NCI-H526 (cell line): ENCODE results near the gene ATP8A1.
"Not testable (repeated sequence)": the region's sequence is repeated elsewhere in the genome, so short reads cannot be mapped to it uniquely, and the experiment has no call there.

ENCODE experiments used
- DNase-seq, 2 experiments: peaks; one replicate each; lab custom pipeline; 2025; lab: John Stamatoyannopoulos, UW

Gene ATP8A1

DNA sequence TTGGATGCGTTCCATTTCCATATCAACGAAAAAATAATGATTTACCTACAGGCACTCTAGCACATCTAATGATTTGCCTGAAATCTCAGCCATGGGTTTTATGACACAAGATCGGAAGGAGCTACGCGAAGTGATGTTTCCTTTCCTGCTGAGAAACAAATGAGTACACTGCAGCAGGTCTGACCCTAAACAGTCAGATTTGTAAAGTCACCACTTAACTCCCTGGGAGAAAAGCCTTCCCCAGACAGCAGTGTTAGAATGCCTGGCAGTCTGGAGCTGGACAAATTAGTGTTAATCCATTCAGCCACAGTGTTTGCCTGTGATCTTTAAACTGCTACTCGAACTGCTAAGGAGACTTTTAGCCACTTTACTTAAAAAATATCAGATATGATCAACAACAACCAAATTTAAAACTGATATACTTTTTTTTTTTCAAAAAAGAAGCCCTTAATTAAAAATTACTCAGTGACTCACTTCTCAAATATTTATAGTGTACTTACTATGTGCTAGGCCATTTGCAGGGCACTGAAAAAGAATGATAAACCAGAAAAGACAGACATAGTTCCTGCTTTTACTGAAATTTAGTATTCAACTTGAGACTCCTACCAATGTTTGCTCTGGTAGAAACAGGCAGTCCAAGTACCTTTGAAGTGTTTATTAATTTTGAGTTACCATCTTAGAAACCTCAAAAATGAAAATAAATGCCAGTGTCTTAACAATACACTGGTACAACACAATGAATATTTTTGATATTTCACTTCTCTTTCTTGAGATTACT is 155.1 kb downstream of the ATP8A1 start:
- no peak for DNase-seq

DNA sequence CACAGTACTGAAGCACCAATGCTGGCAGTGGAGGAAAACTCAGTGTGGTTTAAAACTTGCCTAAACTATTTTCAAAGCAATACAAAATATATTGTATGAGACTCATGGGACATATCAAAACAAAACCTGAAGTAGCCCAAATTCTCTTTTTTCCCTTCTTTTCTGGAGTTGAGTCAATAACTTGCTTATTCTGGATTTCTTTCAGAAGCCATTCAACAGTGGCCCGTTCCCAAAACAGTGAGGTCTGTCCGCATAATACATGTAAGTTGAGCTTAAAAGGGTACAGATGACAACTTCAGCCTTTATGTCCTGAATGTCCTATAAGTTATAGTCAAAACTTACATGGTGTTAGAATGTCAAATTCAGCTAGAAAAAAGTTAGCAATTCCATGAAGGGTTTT is 158.9 kb downstream of the ATP8A1 start:
- no peak for DNase-seq

DNA sequence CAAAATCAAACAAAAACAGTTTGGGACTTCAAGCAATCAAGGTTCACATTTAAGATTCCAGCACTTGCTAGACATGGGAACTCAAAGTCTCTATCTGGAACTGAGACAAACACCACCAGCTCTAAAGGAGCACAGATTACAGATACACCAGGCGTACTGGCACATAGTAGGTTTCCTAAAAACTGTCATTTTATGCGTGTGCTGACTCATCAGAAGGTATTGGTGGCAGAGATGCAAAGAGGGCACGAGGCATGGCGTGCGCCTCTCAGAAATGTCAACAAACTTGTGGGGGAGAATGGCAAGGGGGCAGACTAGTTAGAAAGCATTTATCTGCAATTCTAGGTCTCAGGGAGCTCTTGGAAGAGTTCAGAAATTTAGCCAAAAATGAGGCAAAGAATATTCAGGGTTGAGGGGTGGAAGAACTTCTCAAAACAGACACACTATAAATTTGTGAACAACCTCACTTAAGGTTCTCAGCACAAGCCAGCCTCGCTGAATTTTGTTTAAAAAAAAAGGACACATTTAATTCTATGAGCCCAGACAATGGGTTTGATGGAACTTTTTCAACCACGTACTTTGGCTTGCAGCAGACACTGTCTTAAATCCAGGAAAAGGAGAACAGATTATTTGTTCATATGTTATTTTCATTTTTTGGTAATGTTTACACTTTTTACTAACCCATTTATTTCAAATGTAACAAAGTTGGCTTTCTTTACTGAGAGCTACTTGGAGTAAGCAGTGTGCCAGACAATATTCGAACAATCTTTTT is 159.6 kb downstream of the ATP8A1 start:
- no peak for DNase-seq

DNA sequence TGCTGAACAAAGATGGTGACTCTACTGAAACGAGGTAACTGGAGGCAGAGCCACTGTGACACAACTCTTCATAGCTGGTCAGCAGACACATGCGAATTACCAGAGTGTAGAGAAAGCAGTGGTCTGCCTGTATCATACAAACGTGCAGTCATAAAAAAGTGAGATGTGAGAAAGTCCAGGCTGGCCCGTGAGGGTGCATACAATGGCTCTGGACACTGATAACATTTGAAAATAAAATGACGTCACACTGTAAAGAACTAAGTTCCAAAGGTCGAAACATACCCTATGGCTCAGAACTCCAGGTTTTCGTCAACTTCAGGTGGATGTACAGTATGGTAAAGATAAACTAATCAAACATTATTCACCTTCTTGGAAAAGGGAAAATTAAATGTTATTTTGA is 163.9 kb downstream of the ATP8A1 start:
- DNase-seq = no peak

DNA sequence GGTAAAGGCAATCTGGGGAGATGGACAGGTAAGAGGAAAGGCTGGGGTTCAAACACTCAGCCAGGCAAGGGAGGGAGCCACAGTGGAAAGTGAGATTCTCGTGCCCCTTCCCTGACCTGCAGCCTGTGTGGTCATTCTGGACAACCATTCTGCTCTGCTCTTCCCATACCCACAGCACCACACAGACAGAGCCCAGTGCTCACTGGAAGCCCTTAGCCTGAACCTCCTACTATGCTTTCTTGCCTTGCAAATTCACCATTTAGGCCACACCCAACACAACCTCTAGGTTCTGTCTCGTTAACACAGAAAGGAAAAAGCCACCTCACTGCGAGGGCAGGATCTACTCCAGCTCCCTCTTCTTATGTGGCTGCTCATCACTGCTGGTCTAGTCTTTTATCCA is 166.9 kb downstream of the ATP8A1 start:
- DNase-seq = no peak

DNA sequence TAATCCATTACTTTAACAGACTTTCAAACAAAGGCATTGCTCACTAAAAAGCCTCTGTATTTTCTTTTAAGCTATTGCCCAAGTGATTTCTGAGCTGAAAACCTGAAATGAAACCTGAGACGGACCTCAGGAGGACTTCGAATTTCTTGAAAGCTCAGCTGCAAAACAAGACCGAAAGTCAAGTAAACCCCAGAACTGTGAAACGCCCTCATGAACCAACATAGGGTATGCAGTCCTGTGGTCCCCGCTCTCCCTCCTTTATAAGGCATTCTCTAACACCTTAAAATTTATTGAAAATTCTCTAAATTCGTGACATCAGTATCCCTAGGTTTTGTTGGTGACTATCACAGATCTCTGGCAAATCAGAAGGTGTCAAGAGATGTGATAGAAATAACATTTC is 167.8 kb downstream of the ATP8A1 start:
- no peak for DNase-seq

DNA sequence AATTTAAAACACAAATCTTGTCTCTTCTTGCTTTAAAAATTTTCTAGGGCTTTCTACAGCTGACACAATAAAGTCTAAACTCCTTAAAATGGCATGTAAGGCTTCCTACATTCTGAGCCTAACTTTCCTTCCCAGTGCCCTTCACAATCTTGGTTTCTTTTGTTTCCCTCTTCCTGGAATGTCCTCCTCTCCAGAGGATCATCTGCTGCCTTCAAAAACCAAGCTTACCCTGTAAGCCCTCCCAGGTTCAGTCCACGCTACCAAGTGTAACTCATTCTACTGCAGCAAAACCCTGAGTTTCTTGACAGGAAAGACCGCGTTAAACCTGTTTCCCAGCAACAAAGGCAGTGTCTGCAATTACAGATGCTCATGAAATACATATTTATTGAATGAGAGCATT is 168.4 kb downstream of the ATP8A1 start:
- DNase-seq = no peak

DNA sequence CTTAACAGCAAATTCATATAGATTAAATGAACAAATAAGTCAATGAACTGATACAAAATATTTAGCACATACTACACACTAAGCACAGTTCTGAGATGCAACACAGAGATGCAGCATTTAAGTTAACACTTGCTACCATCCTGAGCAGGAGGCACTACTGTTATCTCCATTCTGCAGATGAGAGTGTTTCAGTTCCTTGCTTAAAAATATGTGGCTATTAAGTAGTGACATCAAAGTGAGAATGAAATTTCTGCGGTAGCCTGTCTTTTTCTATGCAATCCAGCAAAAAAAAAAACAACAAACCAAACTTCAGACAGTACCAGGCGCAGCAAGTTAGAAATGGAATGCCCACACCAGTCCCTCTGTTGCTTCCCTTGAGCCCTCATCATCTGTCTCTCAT is 168.8 kb downstream of the ATP8A1 start:
- DNase-seq = no peak

DNA sequence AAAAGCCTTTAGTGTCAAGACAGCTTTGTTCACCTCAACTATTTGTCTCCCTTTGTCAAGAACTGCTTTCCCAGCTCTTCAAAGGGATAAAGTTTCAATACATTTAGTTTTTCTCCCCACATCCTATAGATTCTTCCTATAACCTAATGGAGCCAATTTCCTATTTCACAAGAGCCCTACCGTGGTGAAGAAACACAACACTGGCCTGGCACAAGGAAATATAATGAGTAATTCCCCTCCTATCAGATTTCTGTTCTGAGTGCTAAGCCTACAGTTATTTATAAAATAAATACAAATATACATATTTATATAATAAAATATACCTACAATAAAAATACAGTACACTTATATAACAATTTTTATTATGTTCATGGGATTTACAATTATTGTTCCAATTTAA is 169.7 kb downstream of the ATP8A1 start:
- no peak for DNase-seq

DNA sequence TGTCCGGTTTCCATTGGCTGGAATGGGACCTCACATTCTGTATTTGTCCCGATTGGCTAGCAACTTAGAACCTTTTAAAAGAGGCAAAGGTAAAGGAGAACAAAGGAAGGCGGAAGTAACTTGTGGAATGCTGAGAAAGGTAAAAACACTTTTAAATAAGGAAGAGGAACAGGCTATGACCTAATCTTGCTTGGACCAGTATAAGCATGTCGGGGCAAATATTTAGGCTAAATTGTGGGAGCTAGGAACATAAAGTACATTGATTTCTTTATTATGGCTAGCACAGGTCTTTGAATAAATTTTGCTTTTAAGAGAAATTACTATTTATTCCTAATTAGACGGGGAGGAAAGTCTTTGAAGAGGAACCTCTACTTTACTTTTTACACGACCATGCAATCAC is 170.7 kb downstream of the ATP8A1 start:
- DNase-seq = not testable (repeated sequence)

DNA sequence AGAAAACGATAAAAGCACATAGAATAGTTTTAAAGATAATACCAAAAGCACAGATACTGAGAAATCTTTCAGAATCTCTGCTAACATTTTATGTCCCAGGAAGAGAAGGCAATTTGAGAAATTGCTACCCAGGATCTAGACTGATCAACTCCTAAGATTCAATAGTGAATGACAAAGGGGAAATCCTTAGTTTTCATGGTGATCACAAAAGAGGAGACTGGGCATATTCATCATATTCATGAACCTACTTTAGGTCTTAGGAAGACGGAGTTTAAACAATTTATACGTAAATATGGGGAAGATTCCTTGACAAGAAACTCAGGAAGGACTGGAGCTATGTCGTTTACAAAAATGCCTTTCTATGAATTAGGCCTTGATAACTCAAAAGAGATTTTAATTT is 172.3 kb downstream of the ATP8A1 start:
- DNase-seq = no peak

DNA sequence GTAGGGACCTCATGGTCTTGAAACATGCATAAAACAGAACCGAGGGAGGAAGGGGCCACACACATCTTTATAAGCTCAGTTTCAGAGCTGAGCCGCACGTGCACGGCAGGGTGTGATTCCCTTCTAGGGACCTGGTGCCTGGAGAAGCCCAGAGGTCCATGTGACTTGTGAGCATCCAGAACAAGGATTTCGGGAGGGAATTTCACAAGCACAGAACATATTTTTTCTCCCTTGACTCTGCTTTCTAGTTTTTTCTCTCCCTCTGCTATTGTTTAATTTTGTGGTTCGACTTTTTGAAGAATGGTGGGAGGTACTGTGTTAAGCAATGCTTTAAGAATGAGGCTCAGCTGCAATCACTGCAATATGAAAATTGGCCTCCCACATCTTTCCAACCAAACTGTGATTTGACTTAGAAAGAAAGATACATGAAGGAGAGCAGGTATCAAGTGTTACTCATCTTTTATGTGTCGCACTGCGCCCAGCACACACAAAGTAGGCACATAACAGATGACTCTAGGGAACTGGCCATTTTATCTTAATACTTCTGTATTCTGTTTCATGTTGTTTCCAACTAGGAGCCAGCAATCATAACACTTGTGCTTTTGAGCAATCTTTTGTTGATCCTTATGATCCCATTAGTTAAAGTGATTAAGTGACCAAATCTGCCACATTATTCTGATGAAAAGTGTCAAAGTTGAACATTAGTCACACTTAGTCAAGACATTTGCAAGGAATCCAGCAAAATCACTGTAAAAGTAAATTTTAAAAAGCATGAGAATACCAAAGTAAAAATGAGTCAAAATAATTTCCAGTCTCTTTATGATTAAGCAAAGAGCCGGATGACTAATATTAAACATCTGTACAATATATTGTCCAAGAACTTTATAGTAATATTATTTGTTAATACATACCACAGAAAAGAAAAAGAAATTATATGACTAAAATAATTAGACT is 173.2 kb downstream of the ATP8A1 start:
- no peak for DNase-seq

DNA sequence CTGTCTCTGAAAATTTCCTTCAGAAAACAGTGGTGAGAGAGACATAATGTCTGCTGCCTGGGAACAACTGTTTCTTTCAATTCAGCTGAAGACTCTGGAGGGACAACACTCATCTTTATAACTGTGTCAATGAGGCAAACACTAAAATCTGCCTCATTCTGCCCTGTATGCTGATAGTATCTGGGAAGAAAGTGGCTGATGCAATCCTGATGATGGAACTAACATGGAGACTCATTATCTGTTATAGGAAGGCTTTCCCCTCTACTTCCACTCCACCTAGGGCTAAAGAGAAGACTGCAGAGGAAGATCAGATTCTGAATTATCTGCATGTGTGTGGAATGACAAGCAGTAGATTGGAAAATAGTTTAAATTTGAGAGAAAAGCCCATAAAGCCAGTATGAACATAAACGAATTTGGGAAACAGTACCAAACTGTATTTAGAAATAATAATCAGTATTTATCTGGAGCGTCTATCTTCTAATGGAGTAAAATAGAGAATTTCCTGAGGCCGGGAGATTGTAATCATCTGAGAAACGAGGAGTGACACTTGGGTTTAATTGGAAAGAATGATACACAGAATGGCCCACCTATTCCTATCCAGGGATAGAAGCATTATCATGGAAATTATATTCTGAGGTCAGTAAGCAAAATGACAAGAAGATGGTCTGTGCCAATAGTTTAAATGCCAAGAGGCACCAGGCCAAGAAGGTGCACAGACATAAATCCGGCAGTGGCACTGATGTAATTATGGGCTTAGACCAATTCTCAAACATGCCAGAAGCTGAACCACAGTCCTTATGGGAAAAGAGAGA is 174.2 kb downstream of the ATP8A1 start:
- DNase-seq = no peak

DNA sequence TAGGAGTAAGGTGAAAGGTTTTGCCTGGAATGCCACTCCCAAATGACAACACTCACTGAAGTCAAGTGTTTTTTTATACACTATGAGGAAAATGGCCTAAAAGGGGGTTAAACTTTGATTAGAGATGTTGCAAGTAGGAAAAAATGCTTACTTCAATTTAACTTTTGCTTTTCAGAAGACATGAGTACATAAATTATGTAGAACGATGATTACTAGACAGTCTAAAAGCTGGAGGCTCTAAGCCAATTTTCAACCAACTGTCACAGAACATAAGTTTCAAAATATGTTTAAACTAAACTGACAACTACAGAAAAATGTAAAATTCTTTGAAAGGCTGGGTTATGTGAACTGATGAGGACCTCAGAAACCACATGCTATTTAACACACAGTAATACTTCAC is 176.2 kb downstream of the ATP8A1 start:
- DNase-seq = no peak

DNA sequence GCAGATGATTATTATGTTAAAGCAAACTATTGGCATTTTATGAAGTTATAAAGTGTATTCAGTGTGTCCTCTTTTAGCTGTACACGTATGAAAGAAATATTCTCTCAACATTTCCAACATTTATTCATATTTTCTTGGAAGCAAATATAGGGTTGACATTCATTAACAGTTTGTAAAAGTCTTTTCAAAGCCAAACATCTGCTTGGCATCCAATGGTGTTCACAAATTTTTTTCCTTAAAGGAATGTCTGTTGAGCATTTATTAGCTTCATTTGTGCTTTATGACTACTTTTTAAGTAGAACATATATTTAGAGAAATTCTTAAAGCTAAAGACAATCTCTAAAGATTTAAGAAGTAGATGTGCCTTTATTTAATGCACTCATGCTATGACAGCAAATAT is 176.6 kb downstream of the ATP8A1 start:
- DNase-seq = no peak

DNA sequence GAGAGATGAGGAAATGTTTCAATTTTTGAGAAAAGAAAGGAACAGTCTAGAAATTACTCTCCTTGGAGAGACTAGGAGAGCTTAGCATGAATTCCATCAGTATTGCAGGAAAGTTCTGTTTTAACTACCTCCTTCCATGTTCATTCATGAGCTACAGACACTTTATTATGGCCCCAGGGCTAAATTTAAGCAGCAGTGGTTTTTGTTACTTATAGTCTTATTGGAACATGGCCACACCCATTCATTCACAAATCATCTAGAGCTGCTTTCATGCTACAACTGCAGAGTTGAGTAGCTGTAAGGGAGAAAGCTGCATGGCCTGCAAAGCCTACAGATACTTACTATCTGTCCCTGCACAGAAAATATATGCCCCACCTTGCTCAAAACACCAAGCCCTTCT is 178.0 kb downstream of the ATP8A1 start:
- no peak for DNase-seq

DNA sequence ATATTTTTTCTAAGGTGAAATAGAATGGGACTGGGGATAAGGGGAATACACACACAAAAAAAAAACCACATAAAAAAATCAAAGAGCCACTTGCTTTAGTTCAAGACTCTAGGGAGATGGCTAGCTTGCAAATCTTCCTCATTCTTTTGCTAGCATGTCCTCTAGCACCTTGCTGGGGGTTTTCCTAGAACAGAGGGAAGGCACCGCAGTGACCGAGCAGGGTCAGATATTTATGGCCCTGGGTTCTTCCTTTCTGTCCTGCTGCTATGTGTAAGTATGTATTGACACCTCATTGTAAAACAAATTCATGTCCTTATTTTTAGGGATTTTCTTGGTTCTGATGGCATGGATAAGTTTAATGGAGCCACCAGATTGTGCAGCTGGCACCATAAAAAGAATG is 178.4 kb downstream of the ATP8A1 start:
- no peak for DNase-seq

DNA sequence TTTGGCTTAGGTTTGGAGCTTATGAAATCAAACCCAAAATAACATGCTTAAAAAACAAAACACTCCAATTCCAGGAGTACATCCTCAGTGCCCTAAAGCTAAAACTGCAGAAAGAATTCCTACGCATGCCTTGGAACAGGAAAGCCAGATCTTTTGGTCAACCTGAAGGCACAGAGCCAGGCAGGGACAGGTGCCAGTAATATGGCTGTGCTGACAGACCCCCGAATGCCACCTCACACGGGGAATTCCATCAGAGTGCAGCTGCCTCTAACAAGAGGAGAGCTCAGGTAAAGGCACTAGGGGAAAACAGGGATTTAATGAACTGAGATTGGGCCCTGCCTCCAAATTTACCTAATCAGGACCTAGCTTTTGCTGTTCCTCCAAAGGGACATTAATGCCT is 182.5 kb downstream of the ATP8A1 start:
- DNase-seq = no peak

DNA sequence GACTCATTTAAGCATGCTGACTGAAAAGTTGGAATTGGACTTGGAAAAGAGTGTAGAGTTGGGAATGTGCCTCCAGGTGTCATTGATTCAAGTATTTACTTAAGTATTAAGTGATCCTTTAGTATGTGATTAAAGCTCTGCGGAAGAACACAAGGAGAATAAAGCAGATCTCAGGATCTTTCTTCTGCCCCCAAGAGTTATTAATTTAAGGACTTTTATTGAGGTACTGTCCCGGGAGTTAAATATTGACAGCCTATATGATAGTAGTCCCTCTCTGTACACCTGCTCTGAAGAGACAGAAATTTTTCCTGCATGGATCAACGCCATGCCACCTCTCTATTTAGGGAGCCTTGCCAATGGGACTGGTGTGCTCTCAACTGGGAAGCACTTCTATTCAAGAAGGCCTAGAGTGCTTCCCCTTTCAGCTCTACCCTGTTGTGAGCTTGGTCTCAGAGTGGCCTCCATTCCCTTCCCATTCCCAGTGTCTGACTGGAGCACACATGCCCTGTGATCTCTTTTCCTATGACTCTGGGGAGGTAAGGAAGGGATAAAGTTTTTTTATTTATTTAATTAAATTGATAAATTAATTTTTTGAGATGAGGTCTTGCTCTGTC is 183.7 kb downstream of the ATP8A1 start:
- no peak for DNase-seq

DNA sequence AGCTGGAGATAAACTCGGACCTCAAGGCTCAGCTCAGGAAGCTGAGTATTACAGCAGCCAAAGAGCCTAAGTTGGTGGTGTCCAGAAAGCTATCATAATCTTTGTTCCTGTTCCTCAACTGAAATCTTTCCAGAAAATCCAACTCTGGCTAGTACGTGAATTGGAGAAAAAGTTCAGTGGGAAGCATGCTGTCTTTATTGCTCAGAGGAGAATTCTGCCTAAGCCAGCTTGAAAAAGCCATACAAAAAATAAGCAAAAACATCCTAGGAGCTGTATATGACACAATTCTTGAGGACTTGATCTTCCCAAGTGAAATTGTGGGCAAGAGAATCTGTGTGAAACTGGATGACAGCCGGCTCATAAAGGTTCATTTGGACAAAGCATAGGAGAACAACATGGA is 185.0 kb downstream of the ATP8A1 start:
- no peak for DNase-seq

DNA sequence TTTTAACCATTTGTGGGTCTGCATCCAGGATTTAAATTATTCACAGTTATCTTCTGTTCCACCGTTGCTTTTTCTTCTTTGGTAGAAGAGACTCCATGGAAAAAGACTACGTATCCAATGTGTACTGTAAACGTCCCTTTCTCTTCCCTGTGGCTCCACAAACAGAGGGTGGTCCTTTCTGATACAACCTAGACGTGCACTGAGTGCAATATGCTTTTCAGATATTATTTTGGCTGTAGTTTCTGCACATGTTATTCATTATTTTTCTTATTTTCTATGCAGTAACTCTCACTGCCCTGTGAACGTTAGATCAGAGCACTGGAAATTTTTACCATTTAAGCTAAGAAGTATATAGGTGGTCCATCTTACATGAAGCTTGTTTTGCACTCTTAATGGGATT is 186.9 kb downstream of the ATP8A1 start:
- DNase-seq = no peak
